ENCODE measurements around the gene NXPH2.
A peak's percentile ranks its signal among the peaks of the same experiment; 100 is the strongest.

Gene NXPH2

GRCh38 chr2:138780908-138781307 lies 718 bp upstream of the NXPH2 start:
- DNase-seq (ENCODE audit: low read depth), result no peak
- Histone ChIP-seq H3K36me3 (ENCODE audit: control insufficient read depth, insufficient read depth, low read length, severe bottlenecking) (no peaks in the 10 kb centered on the region), H3K27me3 (replicated peaks; ENCODE audit: control insufficient read depth, insufficient read depth, low read length) (peaks cover 39% of the 10 kb centered on the region), H3K9me3 (ENCODE audit: control insufficient read depth, low read length) (no peaks in the 10 kb centered on the region), H3K4me1 (ENCODE audit: control insufficient read depth, insufficient read depth, low read length) (peaks cover 9% of the 10 kb centered on the region), H3K9ac (ENCODE audit: low read length) (no peak overlapping the region), H3K4me3 (ENCODE audit: low read length) (peak overlapping the region; percentile 31)

GRCh38 chr2:138780446-138780880 lies 273 bp upstream of the NXPH2 start:
- DNase-seq (ENCODE audit: low read depth), result peak; percentile 6
- Histone ChIP-seq H3K36me3 (ENCODE audit: control insufficient read depth, insufficient read depth, low read length, severe bottlenecking) (no peaks in the 10 kb centered on the region), H3K4me1 (ENCODE audit: control insufficient read depth, insufficient read depth, low read length) (peaks cover 9% of the 10 kb centered on the region), H3K9me3 (ENCODE audit: control insufficient read depth, low read length) (no peaks in the 10 kb centered on the region), H3K27me3 (replicated peaks; ENCODE audit: control insufficient read depth, insufficient read depth, low read length) (peaks cover 39% of the 10 kb centered on the region), H3K4me3 (ENCODE audit: low read length) (peak overlapping the region; percentile 31), H3K9ac (ENCODE audit: low read length) (no peak overlapping the region)

- H3K4me1 ChIP-seq (ENCODE audit: control insufficient read depth, insufficient read depth, low read length), result peaks cover 9% of the 10 kb centered on the region
- no peaks in the 10 kb centered on the region for H3K9me3 ChIP-seq (ENCODE audit: control insufficient read depth, low read length)
- H3K27me3 ChIP-seq (replicated peaks; ENCODE audit: control insufficient read depth, insufficient read depth, low read length), result peaks cover 39% of the 10 kb centered on the region
- H3K36me3 ChIP-seq (ENCODE audit: control insufficient read depth, insufficient read depth, low read length, severe bottlenecking), result no peaks in the 10 kb centered on the region
- peak overlapping the region; percentile 74 for H3K4me3 ChIP-seq (ENCODE audit: low read length)
- peak; percentile 2 for DNase-seq (ENCODE audit: low read depth)
- H3K9ac ChIP-seq (ENCODE audit: low read length), result no peak overlapping the region
Observed at GRCh38 chr2:138779406-138779780, 797 bp downstream of the NXPH2 start.

DNA sequence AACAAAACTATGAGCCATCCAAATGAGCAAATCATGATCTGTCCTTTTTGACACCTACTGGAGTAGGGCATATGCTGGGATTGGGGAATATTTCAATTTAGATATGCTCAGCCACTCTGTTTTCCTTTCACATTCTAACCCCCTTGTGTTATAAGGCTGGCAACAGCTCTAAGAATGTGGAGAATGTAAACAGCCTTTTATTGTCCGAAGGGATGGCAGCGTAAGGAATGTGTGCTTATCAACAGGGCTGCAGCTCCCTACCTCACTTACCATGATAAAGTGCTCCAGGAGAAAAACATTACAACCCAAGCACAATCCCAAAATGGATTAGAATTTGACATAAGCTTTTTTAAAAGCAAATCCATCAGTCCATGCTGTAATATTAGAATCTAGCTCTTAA lies 2.2 kb downstream of the NXPH2 start:
- Histone ChIP-seq H3K4me3 (ENCODE audit: low read length) (no peak overlapping the region), H3K27me3 (replicated peaks; ENCODE audit: control insufficient read depth, insufficient read depth, low read length) (peaks cover 39% of the 10 kb centered on the region), H3K9ac (ENCODE audit: low read length) (no peak overlapping the region), H3K4me1 (ENCODE audit: control insufficient read depth, insufficient read depth, low read length) (peaks cover 9% of the 10 kb centered on the region), H3K9me3 (ENCODE audit: control insufficient read depth, low read length) (no peaks in the 10 kb centered on the region), H3K36me3 (ENCODE audit: control insufficient read depth, insufficient read depth, low read length, severe bottlenecking) (no peaks in the 10 kb centered on the region)
- DNase-seq (ENCODE audit: low read depth), result peak; percentile 11

GRCh38 chr2:138775736-138776135 lies 4.5 kb downstream of the NXPH2 start:
- Histone ChIP-seq H3K4me1 (ENCODE audit: control insufficient read depth, insufficient read depth, low read length) (peaks cover 9% of the 10 kb centered on the region), H3K9me3 (ENCODE audit: control insufficient read depth, low read length) (no peaks in the 10 kb centered on the region), H3K36me3 (ENCODE audit: control insufficient read depth, insufficient read depth, low read length, severe bottlenecking) (no peaks in the 10 kb centered on the region), H3K4me3 (ENCODE audit: low read length) (no peak overlapping the region), H3K27me3 (replicated peaks; ENCODE audit: control insufficient read depth, insufficient read depth, low read length) (peaks cover 23% of the 10 kb centered on the region), H3K9ac (ENCODE audit: low read length) (no peak overlapping the region)
- no peak for DNase-seq (ENCODE audit: low read depth)

DNA sequence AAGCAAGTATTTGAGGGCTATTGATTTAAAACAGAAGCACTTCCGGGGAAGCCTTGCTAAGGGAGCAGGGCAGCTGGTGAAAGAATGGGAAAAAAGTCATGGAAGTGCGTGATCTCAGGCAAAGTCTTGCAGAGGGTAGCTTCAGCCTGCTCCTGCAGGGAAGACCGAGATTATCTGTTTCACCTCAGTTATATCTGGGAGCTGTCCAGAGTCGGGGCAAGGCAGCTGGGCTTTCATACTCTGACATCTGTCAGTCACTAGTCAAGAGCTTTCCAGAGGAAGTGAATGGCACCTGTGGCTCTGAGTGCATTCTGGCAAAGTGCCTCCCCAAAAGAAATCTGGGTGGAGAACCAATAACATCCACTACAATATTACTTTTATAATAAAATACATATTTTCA lies 8.7 kb downstream of the NXPH2 start:
- no peak for DNase-seq (ENCODE audit: low read depth)
- H3K9me3 ChIP-seq (ENCODE audit: control insufficient read depth, low read length), result no peaks in the 10 kb centered on the region
- H3K36me3 ChIP-seq (ENCODE audit: control insufficient read depth, insufficient read depth, low read length, severe bottlenecking), result no peaks in the 10 kb centered on the region
- H3K9ac ChIP-seq (ENCODE audit: low read length), result no peak overlapping the region
- H3K27me3 ChIP-seq (replicated peaks; ENCODE audit: control insufficient read depth, insufficient read depth, low read length), result no peaks in the 10 kb centered on the region
- no peak overlapping the region for H3K4me3 ChIP-seq (ENCODE audit: low read length)
- H3K4me1 ChIP-seq (ENCODE audit: control insufficient read depth, insufficient read depth, low read length), result no peaks in the 10 kb centered on the region

GRCh38 chr2:138767101-138767500 lies 13.1 kb downstream of the NXPH2 start:
- no peaks in the 10 kb centered on the region for H3K4me1 ChIP-seq (ENCODE audit: control insufficient read depth, insufficient read depth, low read length)
- H3K4me3 ChIP-seq (ENCODE audit: low read length), result no peak overlapping the region
- no peak overlapping the region for H3K9ac ChIP-seq (ENCODE audit: low read length)
- H3K9me3 ChIP-seq (ENCODE audit: control insufficient read depth, low read length), result no peaks in the 10 kb centered on the region
- no peaks in the 10 kb centered on the region for H3K36me3 ChIP-seq (ENCODE audit: control insufficient read depth, insufficient read depth, low read length, severe bottlenecking)
- no peak for DNase-seq (ENCODE audit: low read depth)
- H3K27me3 ChIP-seq (replicated peaks; ENCODE audit: control insufficient read depth, insufficient read depth, low read length), result no peaks in the 10 kb centered on the region

DNA sequence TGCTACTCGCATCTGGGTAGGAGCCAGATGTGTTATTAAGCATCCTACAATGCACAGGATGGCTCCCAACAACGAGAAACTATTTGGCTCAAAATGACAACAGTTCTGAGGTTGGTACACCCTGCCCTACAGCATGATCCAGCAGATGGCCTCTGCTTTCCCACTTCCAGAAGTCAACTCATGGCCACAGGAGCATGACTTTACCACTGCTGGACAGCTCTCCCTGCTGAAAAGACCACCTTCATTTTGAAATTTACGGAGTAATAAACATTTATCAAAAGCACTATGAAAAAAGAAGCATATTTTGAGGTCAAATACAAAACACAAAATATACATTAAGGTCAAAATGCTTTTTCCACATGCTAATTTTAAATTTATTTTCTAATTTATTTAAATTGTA lies 13.7 kb downstream of the NXPH2 start:
- Histone ChIP-seq H3K36me3 (ENCODE audit: control insufficient read depth, insufficient read depth, low read length, severe bottlenecking) (no peaks in the 10 kb centered on the region), H3K27me3 (replicated peaks; ENCODE audit: control insufficient read depth, insufficient read depth, low read length) (peaks cover 6% of the 10 kb centered on the region), H3K9ac (ENCODE audit: low read length) (no peak overlapping the region), H3K4me1 (ENCODE audit: control insufficient read depth, insufficient read depth, low read length) (no peaks in the 10 kb centered on the region), H3K9me3 (ENCODE audit: control insufficient read depth, low read length) (no peaks in the 10 kb centered on the region), H3K4me3 (ENCODE audit: low read length) (no peak overlapping the region)
- DNase-seq (ENCODE audit: low read depth), result no peak

DNA sequence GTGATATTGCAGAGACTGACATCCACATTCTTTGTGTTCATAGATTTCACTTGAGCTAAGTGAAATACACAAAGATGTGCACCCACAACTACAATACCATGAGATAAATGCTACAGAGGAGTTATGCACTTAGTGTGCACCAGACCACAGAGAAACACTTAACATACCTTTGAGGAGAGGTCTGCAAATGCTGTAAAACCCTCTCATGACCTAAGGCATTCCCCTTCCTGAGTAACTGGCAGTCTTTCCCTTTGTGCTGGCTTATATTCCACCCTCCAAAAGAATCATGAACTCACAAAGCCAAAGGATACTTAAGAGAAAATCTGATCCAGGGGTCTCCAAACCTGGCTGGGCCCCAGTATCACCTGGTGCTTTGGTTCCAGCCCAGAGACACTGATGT lies 16.2 kb downstream of the NXPH2 start:
- Histone ChIP-seq H3K27me3 (replicated peaks; ENCODE audit: control insufficient read depth, insufficient read depth, low read length) (peaks cover 19% of the 10 kb centered on the region), H3K9me3 (ENCODE audit: control insufficient read depth, low read length) (no peaks in the 10 kb centered on the region)

GRCh38 chr2:138762533-138762932 lies 17.7 kb downstream of the NXPH2 start:
- H3K9ac ChIP-seq (ENCODE audit: low read length), result no peak overlapping the region
- H3K9me3 ChIP-seq (ENCODE audit: control insufficient read depth, low read length), result no peaks in the 10 kb centered on the region
- no peaks in the 10 kb centered on the region for H3K36me3 ChIP-seq (ENCODE audit: control insufficient read depth, insufficient read depth, low read length, severe bottlenecking)
- H3K27me3 ChIP-seq (replicated peaks; ENCODE audit: control insufficient read depth, insufficient read depth, low read length), result peaks cover 19% of the 10 kb centered on the region
- no peak overlapping the region for H3K4me3 ChIP-seq (ENCODE audit: low read length)
- no peaks in the 10 kb centered on the region for H3K4me1 ChIP-seq (ENCODE audit: control insufficient read depth, insufficient read depth, low read length)
- DNase-seq (ENCODE audit: low read depth), result no peak

More for the DNA sequence above, 16.2 kb downstream of the NXPH2 start:
- Histone ChIP-seq H3K36me3 (ENCODE audit: control insufficient read depth, insufficient read depth, low read length, severe bottlenecking) (no peaks in the 10 kb centered on the region), H3K9ac (ENCODE audit: low read length) (no peak overlapping the region), H3K4me3 (ENCODE audit: low read length) (no peak overlapping the region), H3K4me1 (ENCODE audit: control insufficient read depth, insufficient read depth, low read length) (no peaks in the 10 kb centered on the region)
- no peak for DNase-seq (ENCODE audit: low read depth)

DNA sequence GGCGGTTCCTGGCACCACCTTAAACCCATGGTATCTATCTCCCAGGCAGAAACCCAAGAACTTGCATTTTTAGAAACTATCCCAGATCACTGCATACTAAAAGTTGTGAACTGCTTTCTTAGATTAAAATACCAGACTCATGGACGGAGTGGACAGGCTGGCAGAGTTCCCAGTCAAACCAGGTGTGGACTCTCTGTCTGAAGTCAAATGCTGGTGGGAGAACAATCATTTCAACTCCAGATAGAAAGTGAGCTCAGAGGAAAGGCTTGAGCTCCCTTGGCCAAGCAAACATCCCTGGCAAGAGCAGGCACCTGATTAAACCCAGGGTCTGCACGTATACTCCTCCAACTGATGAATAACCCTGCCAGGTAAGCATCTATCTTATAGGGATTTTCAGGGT lies 19.5 kb downstream of the NXPH2 start:
- no peaks in the 10 kb centered on the region for H3K4me1 ChIP-seq (ENCODE audit: control insufficient read depth, insufficient read depth, low read length)
- no peak overlapping the region for H3K9ac ChIP-seq (ENCODE audit: low read length)
- no peaks in the 10 kb centered on the region for H3K9me3 ChIP-seq (ENCODE audit: control insufficient read depth, low read length)
- peaks cover 19% of the 10 kb centered on the region for H3K27me3 ChIP-seq (replicated peaks; ENCODE audit: control insufficient read depth, insufficient read depth, low read length)
- DNase-seq (ENCODE audit: low read depth), result no peak
- H3K36me3 ChIP-seq (ENCODE audit: control insufficient read depth, insufficient read depth, low read length, severe bottlenecking), result no peaks in the 10 kb centered on the region
- no peak overlapping the region for H3K4me3 ChIP-seq (ENCODE audit: low read length)

DNA sequence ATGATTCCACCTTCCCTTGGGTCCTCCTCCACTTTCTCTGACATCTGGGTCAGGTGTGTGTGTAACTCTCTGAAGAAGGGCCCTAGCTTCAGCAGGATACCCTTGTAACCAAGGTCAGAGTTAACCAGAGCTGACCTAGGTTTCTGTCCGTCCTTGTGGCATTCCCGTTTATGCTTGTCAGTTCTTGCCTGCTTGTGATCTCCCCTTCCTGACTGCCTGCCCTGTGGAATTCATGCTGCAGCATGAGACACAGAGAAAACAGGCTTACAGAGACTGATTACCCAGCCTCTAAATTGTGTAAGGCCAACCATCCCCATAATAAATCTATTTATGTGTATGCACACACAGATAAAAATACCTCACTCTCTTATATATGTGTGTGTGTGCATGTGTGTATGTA lies 22.8 kb downstream of the NXPH2 start:
- Histone ChIP-seq H3K4me3 (ENCODE audit: low read length) (no peak overlapping the region), H3K27me3 (replicated peaks; ENCODE audit: control insufficient read depth, insufficient read depth, low read length) (peaks cover 19% of the 10 kb centered on the region), H3K4me1 (ENCODE audit: control insufficient read depth, insufficient read depth, low read length) (no peaks in the 10 kb centered on the region), H3K36me3 (ENCODE audit: control insufficient read depth, insufficient read depth, low read length, severe bottlenecking) (no peaks in the 10 kb centered on the region), H3K9me3 (ENCODE audit: control insufficient read depth, low read length) (peaks cover 5% of the 10 kb centered on the region), H3K9ac (ENCODE audit: low read length) (no peak overlapping the region)
- DNase-seq (ENCODE audit: low read depth), result no peak

Data from adipocyte (in vitro differentiated cells).